Embryonic facial prominence (tissue), 1 donor: Measurements from ENCODE around the gene RHOH.
"Not testable (repeated sequence)": the region's sequence is repeated elsewhere in the genome, so short reads cannot be mapped to it uniquely, and the experiment has no call there.

Source experiments
- DNase-seq: peaks from one replicate; pipeline ENCODE4 v3.0.0-alpha.2; 2016; ENCODE audit errors: extremely low spot score

The RHOH gene

GRCh38 chr4:40292313-40292759, 95.5 kb downstream of the RHOH start:
- no peak for DNase-seq

- DNase-seq = no peak
Measured at GRCh38 chr4:40294339-40294738, 97.5 kb downstream of the RHOH start.

- DNase-seq = not testable (repeated sequence)
Measured at GRCh38 chr4:40295030-40295429, 98.2 kb downstream of the RHOH start.

DNA sequence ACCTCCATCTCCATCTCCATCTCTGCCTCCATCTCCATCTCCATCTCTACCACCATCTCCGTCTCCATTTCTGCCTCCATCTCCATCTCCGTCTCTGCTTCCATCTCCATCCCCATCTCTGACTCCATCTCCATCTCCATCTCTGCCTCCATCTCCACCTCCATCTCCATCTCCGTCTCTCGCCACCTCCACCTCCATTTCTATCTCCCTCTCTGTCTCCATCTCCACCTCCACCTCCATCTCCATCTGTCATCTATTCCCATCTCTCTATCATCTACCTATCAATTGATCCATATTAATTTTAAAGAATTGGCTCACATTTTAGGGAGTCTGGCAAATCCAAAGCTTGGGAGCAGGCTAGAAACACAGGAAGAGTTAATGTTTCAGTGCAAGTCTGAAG, 98.7 kb downstream of the RHOH start:
- no peak for DNase-seq
